ENCODE data around the gene C10orf67. TPM values are rescaled to one million over a fixed set of nuclear protein-coding genes. Genes with fewer than 3 reads are reported as not detected.
"Not testable (repeated sequence)": the region's sequence is repeated elsewhere in the genome, so short reads cannot be mapped to it uniquely, and the experiment has no call there.

The C10orf67 gene
- total and polyA plus RNA-seq, 11 donors, result 0.12 to 1.00 (median 0.43) TPM

DNA sequence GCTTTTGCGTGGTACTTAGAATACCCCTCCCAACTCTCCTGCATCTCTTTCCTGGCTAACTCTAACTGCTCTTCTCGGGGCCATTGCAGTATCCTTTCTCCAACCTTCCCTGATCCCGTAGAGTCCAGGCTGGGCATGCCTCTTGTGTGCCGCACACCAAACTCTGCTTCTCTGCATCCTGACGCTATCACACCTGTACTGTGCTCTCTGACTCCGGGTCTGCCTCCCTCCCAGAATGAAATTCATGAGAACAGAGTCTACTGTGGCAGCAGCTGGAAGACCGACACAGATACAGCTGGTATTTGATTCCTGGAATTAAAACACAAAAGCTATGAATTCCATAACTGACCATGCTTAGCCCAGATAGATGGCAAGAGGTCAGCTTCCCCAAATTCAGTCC lies 60.9 kb downstream of the C10orf67 start:
- Histone ChIP-seq H3K4me3 (no peak overlapping the region), H3K9me3 (peaks cover 0 to 6% (median 0%) of the 10 kb centered on the region in 12 donors), H3K27ac (no peak overlapping the region), H3K36me3 (no peaks in the 10 kb centered on the region), H3K27me3 (peaks cover 0 to 8% (median 0%) of the 10 kb centered on the region in 9 donors), H3K4me1 (no peaks in the 10 kb centered on the region)
- WGBS, 4 donors, result 68 to 76% (median 69%) methylated on average over 7 of the region's 7 CpGs
- TF ChIP-seq POLR2A (IDR thresholded peaks at IDR 0.05), result no peak
- TF ChIP-seq, protein P1, sequence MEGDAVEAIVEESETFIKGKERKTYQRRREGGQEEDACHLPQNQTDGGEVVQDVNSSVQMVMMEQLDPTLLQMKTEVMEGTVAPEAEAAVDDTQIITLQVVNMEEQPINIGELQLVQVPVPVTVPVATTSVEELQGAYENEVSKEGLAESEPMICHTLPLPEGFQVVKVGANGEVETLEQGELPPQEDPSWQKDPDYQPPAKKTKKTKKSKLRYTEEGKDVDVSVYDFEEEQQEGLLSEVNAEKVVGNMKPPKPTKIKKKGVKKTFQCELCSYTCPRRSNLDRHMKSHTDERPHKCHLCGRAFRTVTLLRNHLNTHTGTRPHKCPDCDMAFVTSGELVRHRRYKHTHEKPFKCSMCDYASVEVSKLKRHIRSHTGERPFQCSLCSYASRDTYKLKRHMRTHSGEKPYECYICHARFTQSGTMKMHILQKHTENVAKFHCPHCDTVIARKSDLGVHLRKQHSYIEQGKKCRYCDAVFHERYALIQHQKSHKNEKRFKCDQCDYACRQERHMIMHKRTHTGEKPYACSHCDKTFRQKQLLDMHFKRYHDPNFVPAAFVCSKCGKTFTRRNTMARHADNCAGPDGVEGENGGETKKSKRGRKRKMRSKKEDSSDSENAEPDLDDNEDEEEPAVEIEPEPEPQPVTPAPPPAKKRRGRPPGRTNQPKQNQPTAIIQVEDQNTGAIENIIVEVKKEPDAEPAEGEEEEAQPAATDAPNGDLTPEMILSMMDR (IDR thresholded peaks at IDR 0.05), result no peak
- intact Hi-C loops (cut with DNase I), result no loop called here
- DNase-seq, result no peak
- ATAC-seq, result no peak

DNA sequence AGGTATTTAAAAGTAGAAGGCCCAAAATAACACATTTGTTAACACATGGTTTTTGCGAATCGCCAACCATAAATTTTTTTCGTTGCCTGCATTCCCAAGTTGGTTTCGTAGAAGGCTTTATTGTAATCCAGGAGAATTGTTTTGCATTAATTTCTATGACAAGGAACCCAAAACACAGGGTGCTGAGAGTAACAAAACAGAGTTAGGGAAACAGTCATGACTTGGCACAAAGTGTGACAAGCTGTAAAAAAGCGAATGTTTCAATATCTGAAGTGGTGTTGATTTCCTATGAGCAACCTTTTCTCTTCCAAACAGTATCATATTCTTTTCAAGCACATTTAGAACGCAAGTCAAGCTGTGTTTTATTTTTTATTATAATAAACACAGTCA lies 63.6 kb downstream of the C10orf67 start:
- WGBS, 4 donors, result 41 to 45% (median 42%) methylated on average over 6 of the region's 6 CpGs
- Histone ChIP-seq H3K9me3 (no peaks in the 10 kb centered on the region), H3K27ac (no peak overlapping the region), H3K27me3 (peaks cover 0 to 11% (median 0%) of the 10 kb centered on the region in 9 donors), H3K4me3 (no peak overlapping the region), H3K36me3 (no peaks in the 10 kb centered on the region), H3K4me1 (no peaks in the 10 kb centered on the region)
- ATAC-seq (no peak), DNase-seq (no peak)
- TF ChIP-seq, protein P1 (IDR thresholded peaks at IDR 0.05), result no peak
- intact Hi-C loops (cut with DNase I), result no loop called here

DNA sequence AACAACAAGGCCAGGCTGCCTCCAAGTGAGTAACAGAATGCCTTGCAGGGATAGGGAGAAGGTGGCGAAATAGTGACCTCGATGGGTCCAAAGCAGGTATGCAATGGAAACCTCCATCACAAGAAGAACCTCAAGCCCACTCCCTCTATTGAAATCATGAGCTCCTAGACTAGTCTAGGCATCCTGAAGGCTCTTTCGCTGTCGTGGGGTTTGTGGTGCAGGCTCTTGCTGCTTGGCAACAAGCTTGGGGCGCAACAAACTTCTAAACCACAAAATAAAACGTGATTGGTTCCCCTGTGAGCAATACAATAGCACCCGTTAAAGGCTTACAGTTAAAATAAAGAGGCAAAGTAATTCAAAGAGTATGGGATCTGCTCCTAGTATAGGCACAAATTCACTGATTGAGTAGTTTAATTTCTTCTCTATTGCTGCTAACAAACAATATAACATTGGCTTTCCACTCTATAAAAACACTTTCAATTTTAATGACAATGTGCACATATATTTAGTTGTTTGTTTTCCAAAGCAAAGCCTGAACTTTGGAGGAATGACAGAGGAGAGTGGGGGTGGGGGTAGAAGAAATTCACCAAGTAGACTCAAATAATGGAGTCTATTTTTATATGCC lies 64.1 kb downstream of the C10orf67 start:
- no peak for DNase-seq
- intact Hi-C loops (cut with DNase I), result no loop called here
- TF ChIP-seq POLR2A (IDR thresholded peaks at IDR 0.05), result no peak
- TF ChIP-seq, protein P1 (IDR thresholded peaks at IDR 0.05), result no peak
- no peaks in the 10 kb centered on the region for H3K9me3 ChIP-seq
- H3K4me1 ChIP-seq, result no peaks in the 10 kb centered on the region
- H3K4me3 ChIP-seq, result no peak overlapping the region
- H3K27me3 ChIP-seq, result peaks cover 0 to 11% (median 0%) of the 10 kb centered on the region in 9 donors
- 22 to 33% (median 27%) methylated on average over 7 of the region's 7 CpGs for WGBS, 4 donors
- ATAC-seq, result no peak
- H3K27ac ChIP-seq, result no peak overlapping the region
- no peaks in the 10 kb centered on the region for H3K36me3 ChIP-seq

DNA sequence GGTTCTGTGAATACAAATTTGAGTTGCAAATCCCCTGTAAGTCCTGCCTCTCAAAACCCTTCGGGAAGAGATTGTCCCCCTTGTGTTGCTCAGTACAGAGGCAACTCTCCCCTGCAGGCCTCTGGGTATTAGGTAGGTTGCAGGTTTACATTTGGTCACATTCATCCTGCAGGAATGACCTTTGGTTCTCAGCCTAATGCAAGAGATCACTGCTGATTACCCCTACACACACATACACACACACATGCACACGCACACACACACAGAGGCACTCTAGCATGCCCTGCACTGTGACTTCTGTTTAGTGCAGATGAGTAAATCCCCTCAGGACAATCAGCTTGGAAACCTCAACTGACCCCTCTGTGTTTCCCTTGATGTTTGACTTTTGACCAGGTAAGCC lies 69.2 kb downstream of the C10orf67 start:
- no peak overlapping the region for H3K27ac ChIP-seq
- ATAC-seq (no peak), DNase-seq (no peak)
- no peak overlapping the region for H3K4me3 ChIP-seq
- WGBS, 4 donors, result 50 to 91% (median 82%) methylated on average over 2 of the region's 2 CpGs
- H3K4me1 ChIP-seq, result no peaks in the 10 kb centered on the region
- intact Hi-C loops (cut with DNase I), result no loop called here
- H3K27me3 ChIP-seq, result peaks cover 0 to 11% (median 0%) of the 10 kb centered on the region in 9 donors
- TF ChIP-seq POLR2A (IDR thresholded peaks at IDR 0.05), result no peak
- TF ChIP-seq, protein P1 (IDR thresholded peaks at IDR 0.05), result no peak
- H3K36me3 ChIP-seq, result no peaks in the 10 kb centered on the region
- H3K9me3 ChIP-seq, result peaks cover 0 to 49% (median 13%) of the 10 kb centered on the region in 12 donors

DNA sequence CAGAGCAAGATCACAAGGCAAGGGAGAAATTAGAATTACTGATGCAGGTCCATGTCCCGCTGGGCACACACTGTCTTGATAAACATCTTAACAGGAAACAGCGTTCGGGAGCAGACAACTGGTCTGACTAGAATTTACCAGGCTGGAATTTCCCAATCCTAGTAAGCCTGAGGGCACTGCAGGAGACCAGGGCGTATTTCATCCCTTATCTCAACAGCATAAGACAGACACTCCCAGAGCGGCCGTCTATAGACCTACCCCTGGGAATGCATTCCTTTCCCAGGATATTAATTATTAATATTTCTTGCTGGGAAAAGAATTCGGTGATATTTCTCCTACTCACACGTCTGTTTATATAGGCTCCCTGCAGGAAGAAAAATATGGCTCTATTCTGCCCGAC lies 70.4 kb downstream of the C10orf67 start:
- DNase-seq; H3K4me1 ChIP-seq; H3K27ac ChIP-seq; H3K36me3 ChIP-seq; ATAC-seq; intact Hi-C loops (cut with DNase I); H3K4me3 ChIP-seq; H3K27me3 ChIP-seq: not testable (repeated sequence)
- WGBS, 4 donors, result 84 to 86% (median 84%) methylated on average over 9 of the region's 9 CpGs
- H3K9me3 ChIP-seq, result peaks cover 0 to 53% (median 13%) of the 10 kb centered on the region in 12 donors
